IMR-90 (cell line): ENCODE measurements around the gene PDILT. TPM values are rescaled to one million over a fixed set of nuclear protein-coding genes. Genes with fewer than 3 reads are reported as not detected.

Experiments used
- ATAC-seq: fragments of 200-7000 bp; cut with Tn5 transposase; 2 replicates; pipeline ENCODE4 v1.9.1; 2020; ENCODE audit warnings: low read depth, mild to moderate bottlenecking, moderate library complexity
- BruUV-seq: library from RNA; stranded (reverse); fragments of 400-500 nt; replicated peaks from 2 replicates; lab custom pipeline; 2021; lab: Mats Ljungman, UMichigan
- CTCF ChIA-PET: fragments of 300-600 bp; formaldehyde crosslinking; extraction: SDS; loops from one replicate; lab custom pipeline; 2021; ENCODE audit warnings: antibody characterized with exemption; lab: Yijun Ruan, JAX
- POLR2A ChIA-PET: fragments of 300-600 bp; sonication (Branson Sonifier 250); formaldehyde crosslinking; loops from one replicate; lab custom pipeline; 2022; ENCODE audit warnings: antibody characterized with exemption; ENCODE audit not compliant: unreplicated experiment; lab: Charles Lee
- DNase-seq: peaks from one replicate; pipeline ENCODE4 v3.0.0; 2013
- H2AFZ ChIP-seq: replicated peaks from 2 replicates; pipeline ENCODE3; 2013; ENCODE audit warnings: low read length, mild to moderate bottlenecking; ENCODE audit not compliant: poor library complexity
- H2AK5ac ChIP-seq: 2 replicates; pipeline ENCODE4 v1.6.1; 2013; ENCODE audit warnings: low read depth, low read length, inconsistent platforms
- H2AK9ac ChIP-seq: replicated peaks from 2 replicates; pipeline ENCODE3; 2013; ENCODE audit warnings: mild to moderate bottlenecking, low read depth, low read length, moderate library complexity; ENCODE audit not compliant: poor library complexity
- H2BK120ac ChIP-seq: 2 replicates; pipeline ENCODE4 v1.6.1; 2013; ENCODE audit warnings: low read depth, low read length, inconsistent platforms
- H2BK15ac ChIP-seq: 3 replicates; pipeline ENCODE4 v1.6.1; 2013; ENCODE audit warnings: low read depth, low read length, inconsistent platforms
- H2BK20ac ChIP-seq: 2 replicates; pipeline ENCODE4 v1.6.1; 2013; ENCODE audit warnings: low read depth, mild to moderate bottlenecking, inconsistent platforms, low read length, moderate library complexity
- H2BK5ac ChIP-seq: 2 replicates; pipeline ENCODE4 v1.6.1; 2013; ENCODE audit warnings: mild to moderate bottlenecking, low read depth, low read length, inconsistent platforms; ENCODE audit not compliant: poor library complexity, severe bottlenecking
- H3K14ac ChIP-seq: replicated peaks from 2 replicates; pipeline ENCODE4 v1.6.1; 2013; ENCODE audit warnings: low read depth, low read length, inconsistent platforms
- H3K18ac ChIP-seq: 2 replicates; pipeline ENCODE4 v1.6.1; 2013; ENCODE audit warnings: low read depth, low read length, control low read depth
- H3K23ac ChIP-seq: 2 replicates; pipeline ENCODE4 v1.6.1; 2013; ENCODE audit warnings: low read depth, low read length, inconsistent platforms
- H3K27ac ChIP-seq: 2 replicates; pipeline ENCODE4 v1.5.1; 2013; ENCODE audit warnings: mild to moderate bottlenecking, control low read depth, low read length; ENCODE audit not compliant: insufficient read depth
- H3K27me3 ChIP-seq: 2 replicates; pipeline ENCODE4 v1.6.1; 2013; ENCODE audit warnings: low read length; ENCODE audit not compliant: control insufficient read depth, insufficient read depth
- H3K36me3 ChIP-seq: 2 replicates; pipeline ENCODE4 v1.6.1; 2013; ENCODE audit warnings: low read length, mixed read lengths; ENCODE audit not compliant: control insufficient read depth, insufficient read depth
- H3K4ac ChIP-seq: 2 replicates; pipeline ENCODE4 v1.6.1; 2013; ENCODE audit warnings: low read depth, low read length, inconsistent platforms
- H3K4me1 ChIP-seq: 2 replicates; pipeline ENCODE4 v1.6.1; 2013; ENCODE audit warnings: low read length, mixed read lengths; ENCODE audit not compliant: control insufficient read depth, insufficient read depth
- H3K4me2 ChIP-seq: 2 replicates; pipeline ENCODE4 v1.6.1; 2013; ENCODE audit warnings: low read depth, mild to moderate bottlenecking, control low read depth, low read length, moderate library complexity
- H3K4me3 ChIP-seq: 2 replicates; pipeline ENCODE4 v1.5.1; 2013; ENCODE audit warnings: low read depth, mild to moderate bottlenecking, control low read depth, low read length, moderate library complexity; ENCODE audit not compliant: insufficient read depth
- H3K56ac ChIP-seq: 2 replicates; pipeline ENCODE4 v1.6.1; 2013; ENCODE audit warnings: low read length, inconsistent platforms; ENCODE audit not compliant: insufficient read depth; ENCODE audit errors: extremely low read depth
- H3K79me1 ChIP-seq, 2 experiments: 2 replicates each; pipeline ENCODE4 v1.6.1; 2013; ENCODE audit warnings: low read length in 2 of 2, inconsistent platforms in 1 of 2, low read depth in 1 of 2
- H3K9ac ChIP-seq: 2 replicates; pipeline ENCODE4 v1.6.1; 2013; ENCODE audit warnings: low read depth, low read length, control low read depth
- H3K9me1 ChIP-seq: 2 replicates; pipeline ENCODE4 v1.6.1; 2013; ENCODE audit warnings: low read length, inconsistent platforms; ENCODE audit not compliant: insufficient read depth
- H3K9me3 ChIP-seq: 2 replicates; pipeline ENCODE4 v1.6.1; 2013; ENCODE audit warnings: low read length; ENCODE audit not compliant: control insufficient read depth, insufficient read depth
- H4K20me1 ChIP-seq: 2 replicates; pipeline ENCODE4 v1.6.1; 2013; ENCODE audit warnings: low read length, inconsistent platforms; ENCODE audit not compliant: insufficient read depth
- H4K5ac ChIP-seq: 2 replicates; pipeline ENCODE4 v1.6.1; 2013; ENCODE audit warnings: mild to moderate bottlenecking, low read depth, low read length, control low read depth
- H4K8ac ChIP-seq, 2 experiments: 2 replicates each; pipeline ENCODE4 v1.6.1; 2013; ENCODE audit warnings: low read depth in 2 of 2, low read length in 2 of 2, control low read depth in 1 of 2, inconsistent platforms in 1 of 2
- H4K91ac ChIP-seq: 2 replicates; pipeline ENCODE4 v1.6.1; 2013; ENCODE audit warnings: low read depth, low read length, inconsistent platforms; ENCODE audit not compliant: insufficient read depth
- CTCF ChIP-seq: conservative IDR thresholded peaks from 2 replicates; pipeline ENCODE4 v1.5.1; 2012; ENCODE audit warnings: mild to moderate bottlenecking, low read depth, low read length, improper control_type of control experiment
- FOS ChIP-seq: fragments of 150-350 bp; IDR thresholded peaks from 2 replicates; pipeline ENCODE4 v1.6.1; 2016; ENCODE audit warnings: low read depth, low read length
- NFE2L2 ChIP-seq: fragments of 150-350 bp; IDR thresholded peaks from 2 replicates; pipeline ENCODE4 v1.6.1; 2016; ENCODE audit warnings: low read depth, mild to moderate bottlenecking, low read length
- RCOR1 ChIP-seq: IDR thresholded peaks from 2 replicates; pipeline ENCODE4 v1.6.1; 2012; ENCODE audit warnings: mild to moderate bottlenecking, low read length, improper control_type of control experiment; ENCODE audit not compliant: insufficient replicate concordance
- RFX5 ChIP-seq: IDR thresholded peaks from 2 replicates; pipeline ENCODE4 v1.8.0; 2012; ENCODE audit warnings: low read depth, mild to moderate bottlenecking, low read length, moderate library complexity
- USF2 ChIP-seq: fragments of 150-350 bp; IDR thresholded peaks from 2 replicates; pipeline ENCODE4 v1.6.1; 2017; ENCODE audit warnings: mild to moderate bottlenecking, antibody characterized with exemption, low read length, low read depth
- WGBS, 2 experiments: methylation state at CpG; one replicate each; pipeline versions ENCODE4 v1.1.5 to v1.1.7; 2013; ENCODE audit warnings: missing lambda C conversion rate in 2 of 2; ENCODE audit not compliant: insufficient read length in 1 of 2; ENCODE audit errors: extremely low coverage in 2 of 2; 5-methylcytosine and 5-hydroxymethylcytosine counted together
- dilution Hi-C: fragments of 300-500 bp; cut with HindIII; formaldehyde crosslinking; loops from one replicate; pipeline ENCODE4 v1.14.3; 2018; ENCODE audit warnings: low sequenced_read_pairs; ENCODE audit not compliant: unreplicated experiment
- in situ Hi-C: fragments of 300-500 bp; cut with MboI; formaldehyde crosslinking; loops from 3 replicates; pipeline ENCODE4 v1.14.3; 2019; ENCODE audit warnings: low sequenced_read_pairs, inconsistent platforms, mixed read lengths
- intact Hi-C: fragments of 100-400 bp; cut with micrococcal nuclease; formaldehyde crosslinking; loops from 2 replicates; pipeline ENCODE4 v1.10.0; 2022
- polyA plus RNA-seq, 3 experiments: library from polyadenylated mRNA; depleted of rRNA; stranded (reverse); fragments of >200 nt; gene quantifications; 2 replicates each; pipeline ENCODE4 v1.2.3, GENCODE V29; 2012; ENCODE audit warnings: low replicate concordance in 1 of 3
- total RNA-seq: library from RNA; depleted of rRNA; stranded (reverse); fragments of >200 nt; gene quantifications from 2 replicates; pipeline ENCODE4 v1.2.3, GENCODE V29; 2012
- TF ChIP-seq, protein P1 (sequence below): fragments of 150-350 bp; IDR thresholded peaks from 2 replicates; pipeline ENCODE4 v1.6.1; 2016; ENCODE audit warnings: low read depth, mild to moderate bottlenecking, low read length, moderate library complexity, borderline replicate concordance

Gene PDILT
- total and polyA plus RNA-seq, 2 of the 4 experiments (the other 2 are of a cell fraction): not detected

- no peak within 1 kb of the TSS for H2BK15ac ChIP-seq
- TF ChIP-seq CTCF (no peak), FOS (no peak), NFE2L2 (no peak), USF2 (no peak), RCOR1 (no peak), RFX5 (no peak)
- TF ChIP-seq, protein P1, sequence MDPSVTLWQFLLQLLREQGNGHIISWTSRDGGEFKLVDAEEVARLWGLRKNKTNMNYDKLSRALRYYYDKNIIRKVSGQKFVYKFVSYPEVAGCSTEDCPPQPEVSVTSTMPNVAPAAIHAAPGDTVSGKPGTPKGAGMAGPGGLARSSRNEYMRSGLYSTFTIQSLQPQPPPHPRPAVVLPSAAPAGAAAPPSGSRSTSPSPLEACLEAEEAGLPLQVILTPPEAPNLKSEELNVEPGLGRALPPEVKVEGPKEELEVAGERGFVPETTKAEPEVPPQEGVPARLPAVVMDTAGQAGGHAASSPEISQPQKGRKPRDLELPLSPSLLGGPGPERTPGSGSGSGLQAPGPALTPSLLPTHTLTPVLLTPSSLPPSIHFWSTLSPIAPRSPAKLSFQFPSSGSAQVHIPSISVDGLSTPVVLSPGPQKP: no peak
- H4K20me1 ChIP-seq: no peaks in the 10 kb centered on the region
- H3K9me1 ChIP-seq: no peaks in the 10 kb centered on the region
- ATAC-seq (no peak), DNase-seq (no peak)
- H2AK9ac ChIP-seq: no peak within 1 kb of the TSS
- H3K9me3 ChIP-seq: peaks cover 8% of the 10 kb centered on the region; the same call in 1 of the 2 replicates
- no TSS peak for BruUV-seq
- no peak within 1 kb of the TSS for H3K23ac ChIP-seq
- H3K56ac ChIP-seq: no peak within 1 kb of the TSS
- H2AK5ac ChIP-seq: no peak within 1 kb of the TSS
- H2AFZ ChIP-seq: no peak within 1 kb of the TSS
- no peak within 1 kb of the TSS for H3K9ac ChIP-seq
- in situ Hi-C loops (no loop called here), intact Hi-C loops (no loop called here), dilution Hi-C loops (no loop called here)
- no peak within 1 kb of the TSS for H3K4ac ChIP-seq
- H3K4me2 ChIP-seq: no peak within 1 kb of the TSS
- no peak within 1 kb of the TSS for H4K8ac ChIP-seq
- H3K79me1 ChIP-seq: no peaks in the 10 kb centered on the region
- WGBS, 2 experiments: 44% methylated on average over 2 of the region's 6 CpGs; no CpG with 5 or more reads in 1 of the 2 experiments
- no peaks in the 10 kb centered on the region for H3K27me3 ChIP-seq
- no peak within 1 kb of the TSS for H3K14ac ChIP-seq
- H2BK5ac ChIP-seq: no peak within 1 kb of the TSS
- no peak within 1 kb of the TSS for H3K4me3 ChIP-seq
- ChIA-PET CTCF (no interaction called here), POLR2A (no interaction called here)
- H3K4me1 ChIP-seq: no peaks in the 10 kb centered on the region
- no peak within 1 kb of the TSS for H3K27ac ChIP-seq
- no peak within 1 kb of the TSS for H2BK120ac ChIP-seq
- no peaks in the 10 kb centered on the region for H3K36me3 ChIP-seq
- no peak within 1 kb of the TSS for H4K5ac ChIP-seq
- H3K18ac ChIP-seq: no peak within 1 kb of the TSS
- no peak within 1 kb of the TSS for H2BK20ac ChIP-seq
- no peak within 1 kb of the TSS for H4K91ac ChIP-seq
Observed at GRCh38 chr16:20409398-20410120, 5.0 kb upstream of the PDILT start, which contains the start of gene ACSM5. Gene ACSM5, plus strand, starts transcription at chr16:20409534. Its CDS starts 1,951 bp downstream, at chr16:20411485.
